Hematopoietic multipotent progenitor cell treated with erythropoietin and hydrocortisone succinate and interleukin-3 and kit ligand, for 4 days (in vitro differentiated cells): Measurements from ENCODE around the gene LINC01488.

Experiments
- DNase-seq: peaks from one replicate; pipeline ENCODE4 v3.0.0-alpha.2; 2015

Gene LINC01488

DNA sequence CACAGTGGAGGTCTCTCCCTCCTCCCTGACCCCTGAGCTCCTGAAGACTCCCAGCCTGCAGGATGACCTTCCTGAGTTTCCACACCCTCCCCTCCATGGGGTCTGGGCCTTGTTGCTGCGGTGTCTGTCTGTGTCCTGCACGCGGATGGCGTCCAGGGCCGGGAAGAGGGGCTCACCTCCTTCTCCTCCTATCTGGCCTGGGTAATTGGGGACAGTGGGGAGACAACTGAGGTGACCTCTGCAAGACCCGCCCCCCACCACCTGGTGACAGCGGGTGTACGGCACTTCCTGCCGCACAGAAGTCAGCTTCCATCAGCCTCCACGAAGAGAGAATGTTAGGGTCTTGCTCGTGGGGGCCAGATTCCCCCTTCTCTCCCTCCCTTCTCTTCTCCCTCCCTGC, 31.7 kb downstream of the LINC01488 start:
- DNase-seq: no peak

DNA sequence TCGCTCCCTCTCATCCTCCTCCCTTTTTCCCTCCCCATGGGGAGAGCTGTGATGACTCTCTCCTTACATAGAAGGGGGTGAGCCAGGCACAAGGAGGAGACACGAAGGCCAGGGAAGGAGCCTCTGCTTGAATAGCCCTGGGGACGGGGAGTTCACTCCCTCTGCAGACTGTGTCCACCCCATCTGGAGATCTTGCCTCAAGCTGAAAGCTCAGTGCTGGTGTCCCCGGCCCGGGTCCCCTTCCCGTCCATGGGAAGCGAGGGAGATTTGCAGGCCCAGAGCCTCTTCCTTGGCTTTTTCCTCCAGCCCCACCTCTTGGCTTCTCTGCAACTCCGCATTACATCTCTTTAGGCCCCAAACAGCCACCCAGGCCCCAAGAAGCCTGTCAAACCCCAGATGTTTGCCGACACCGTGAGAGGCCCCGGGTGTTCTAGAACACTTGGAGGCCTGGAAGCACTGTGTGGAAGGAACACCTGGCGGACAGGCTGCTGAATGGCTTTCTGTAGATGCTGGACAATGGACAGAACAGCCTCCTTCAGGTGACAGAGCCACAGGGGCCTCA, 32.3 kb downstream of the LINC01488 start:
- no peak for DNase-seq

DNA sequence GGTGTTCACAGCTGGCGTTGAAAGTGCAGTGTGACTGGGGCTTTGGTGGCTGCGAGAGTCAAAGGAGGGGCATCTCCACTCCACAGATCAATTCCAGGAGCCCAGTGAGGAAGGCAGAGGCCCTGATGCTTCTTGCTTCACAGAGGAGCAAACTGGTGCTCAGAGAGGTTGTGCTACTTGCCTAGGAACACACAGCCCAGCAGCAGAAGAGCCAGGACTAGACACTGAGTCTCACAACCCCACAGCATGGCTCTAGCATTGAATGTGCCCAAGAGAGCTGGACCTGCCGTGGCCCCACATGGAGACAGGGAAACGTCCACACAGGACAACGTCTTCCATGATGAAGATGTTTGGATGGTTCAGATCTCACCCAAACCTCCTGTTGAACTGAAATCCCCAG, 33.3 kb downstream of the LINC01488 start:
- no peak for DNase-seq

DNA sequence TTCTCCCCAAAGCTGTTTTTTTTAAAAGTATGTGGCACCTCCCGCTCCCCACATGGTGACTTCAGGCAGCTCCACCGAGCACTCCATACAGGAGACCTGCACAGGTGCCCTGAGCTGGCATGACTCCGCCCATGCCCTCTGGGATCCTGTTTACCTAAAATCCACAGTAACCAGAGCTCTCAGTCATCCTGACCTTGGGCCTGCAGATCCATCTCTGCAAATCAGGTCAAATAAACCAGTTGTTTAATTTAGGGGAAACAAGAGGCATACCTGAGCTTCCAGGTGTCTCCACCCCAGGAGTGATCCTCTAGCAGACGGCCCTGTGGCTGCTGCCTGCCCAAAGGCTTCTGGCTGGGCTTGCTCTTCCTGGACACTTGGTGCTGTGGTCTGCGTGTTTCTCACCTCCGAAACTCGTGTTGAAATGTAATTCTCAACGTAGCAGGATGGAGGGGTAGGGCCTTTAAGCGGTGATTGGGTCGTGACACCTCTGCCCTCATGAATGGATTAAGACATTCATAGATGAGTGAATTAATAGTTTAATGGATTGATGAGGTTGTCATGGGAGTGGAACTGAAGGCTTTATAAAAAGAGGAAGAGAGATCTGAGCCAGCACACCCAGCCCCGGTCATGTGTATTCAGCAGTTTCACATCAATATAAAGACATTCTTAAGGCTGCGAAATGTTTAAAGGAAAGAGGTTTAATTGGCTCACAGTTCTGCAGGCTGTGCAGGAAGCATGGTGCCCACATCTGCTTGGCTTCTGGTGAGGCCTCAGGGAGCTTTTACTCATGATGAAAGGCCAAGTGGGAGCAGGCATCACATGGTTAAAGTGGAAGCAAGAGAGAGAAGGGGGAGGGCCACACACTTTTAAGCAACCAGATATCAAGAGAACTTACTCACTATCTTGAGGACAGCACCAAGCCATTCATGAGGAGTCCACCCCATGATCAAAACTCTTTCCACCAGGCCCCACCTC, 34.1 kb downstream of the LINC01488 start:
- DNase-seq: peak; percentile 48

DNA sequence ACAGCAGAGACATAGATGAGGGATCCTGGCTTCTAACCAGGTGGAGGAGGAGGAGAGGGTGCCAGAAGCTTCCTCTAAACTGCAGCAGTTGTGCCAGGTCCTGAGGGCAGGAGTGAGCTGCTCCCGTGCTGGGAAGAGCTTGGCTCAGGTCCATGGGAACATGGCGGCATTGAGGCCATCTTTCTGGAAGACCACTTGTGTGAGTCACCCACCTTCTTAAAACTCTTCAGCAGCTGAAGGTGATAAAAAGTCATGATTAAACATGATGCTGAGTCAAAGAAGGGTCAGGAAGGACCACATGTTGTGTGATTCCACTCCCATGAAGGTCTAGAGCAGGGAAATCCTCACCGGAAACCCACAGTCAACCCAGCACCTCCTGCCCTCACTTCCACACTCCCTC, 35.1 kb downstream of the LINC01488 start:
- no peak for DNase-seq

DNA sequence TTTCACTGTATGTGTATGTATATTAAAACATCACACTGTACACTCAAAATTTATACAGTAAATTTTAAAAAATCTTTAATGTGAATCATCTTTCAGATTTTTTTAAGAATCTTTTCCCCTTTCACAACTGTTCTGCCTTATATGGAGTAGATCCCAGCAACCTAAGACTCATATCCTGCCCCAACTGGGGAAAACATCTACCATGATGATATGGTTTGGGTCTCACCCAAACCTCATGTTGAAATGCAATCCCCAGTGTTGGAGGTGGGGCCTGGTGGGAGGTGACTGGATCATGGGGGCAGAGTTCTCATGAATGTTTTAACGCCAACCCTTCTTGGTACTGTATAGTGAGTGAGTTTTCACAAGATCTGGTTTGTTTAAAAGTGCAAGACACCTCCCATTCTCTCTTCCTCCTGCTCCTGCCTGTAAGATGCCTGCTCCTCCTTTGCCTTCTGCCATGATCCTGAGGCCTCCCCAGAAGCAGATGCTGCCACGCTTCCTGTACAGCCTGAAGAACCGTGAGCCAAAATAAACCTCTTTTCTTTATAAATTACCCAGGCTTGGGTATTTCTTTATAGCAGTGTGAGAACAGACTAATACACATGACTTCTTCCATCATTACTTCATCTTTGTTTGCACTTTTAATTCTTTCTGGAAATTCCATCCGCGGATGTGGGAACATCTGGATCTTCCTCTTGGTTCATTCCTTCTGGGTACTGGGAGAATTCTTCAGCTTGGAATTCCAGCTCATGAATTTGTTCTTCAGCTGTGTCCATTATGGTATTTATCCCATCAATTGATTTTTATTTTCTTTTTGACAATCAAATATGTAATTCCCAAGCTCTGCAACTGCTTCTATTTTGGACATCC, 36.9 kb downstream of the LINC01488 start:
- no peak for DNase-seq

DNA sequence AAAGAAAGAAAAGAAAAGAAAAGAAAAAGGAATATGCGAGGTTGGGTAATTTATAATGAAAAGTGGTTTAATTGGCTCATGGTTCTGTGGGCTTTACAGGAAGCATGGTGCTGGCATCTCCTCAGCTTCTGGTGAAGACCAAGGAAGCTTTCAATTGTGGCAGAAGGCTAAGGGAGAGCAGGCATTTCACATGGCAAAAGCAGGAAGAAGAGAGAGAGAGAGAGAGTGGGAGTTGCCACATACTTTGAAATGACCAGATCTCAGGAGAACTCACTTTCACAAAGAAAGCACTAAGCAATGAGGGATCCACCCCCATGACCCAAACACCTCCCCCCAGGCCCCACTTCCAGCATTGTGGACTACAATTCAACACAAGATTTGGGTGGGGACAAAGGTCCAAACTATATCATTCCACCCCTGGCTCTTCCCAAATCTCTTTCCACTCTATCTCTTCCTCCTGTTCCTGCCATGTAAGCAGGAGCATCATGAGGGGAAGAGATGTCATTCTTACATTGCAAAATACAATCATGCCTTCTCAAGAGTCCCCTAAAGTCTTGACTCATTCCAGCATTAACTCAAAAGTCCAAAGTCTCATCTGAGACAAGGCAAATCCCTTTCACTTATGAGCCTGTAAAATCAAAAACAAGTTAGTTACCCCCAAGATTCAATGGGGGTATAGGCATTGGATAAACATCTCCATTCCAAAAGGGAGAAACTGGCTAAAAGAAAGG, 38.9 kb downstream of the LINC01488 start:
- DNase-seq: no peak

DNA sequence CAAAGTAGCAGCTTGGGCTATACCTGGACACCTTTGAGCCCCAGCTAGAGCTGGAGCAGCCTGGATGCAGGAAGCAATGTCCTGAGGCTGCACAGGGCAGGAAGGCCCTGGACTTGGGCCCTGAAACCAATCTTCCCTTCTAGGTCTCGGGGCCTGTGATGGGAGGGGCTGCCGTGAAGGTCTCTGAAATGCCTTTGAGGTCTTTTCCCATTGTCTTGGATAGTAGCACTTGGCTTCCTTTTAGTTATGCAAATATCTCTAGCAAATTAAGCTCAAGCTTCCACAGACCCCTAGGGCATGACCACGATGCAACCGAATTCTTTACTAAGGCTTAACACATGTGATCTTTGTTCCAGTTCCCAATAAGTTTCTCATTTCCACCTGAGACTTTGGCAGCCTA, 40.0 kb downstream of the LINC01488 start:
- no peak for DNase-seq

DNA sequence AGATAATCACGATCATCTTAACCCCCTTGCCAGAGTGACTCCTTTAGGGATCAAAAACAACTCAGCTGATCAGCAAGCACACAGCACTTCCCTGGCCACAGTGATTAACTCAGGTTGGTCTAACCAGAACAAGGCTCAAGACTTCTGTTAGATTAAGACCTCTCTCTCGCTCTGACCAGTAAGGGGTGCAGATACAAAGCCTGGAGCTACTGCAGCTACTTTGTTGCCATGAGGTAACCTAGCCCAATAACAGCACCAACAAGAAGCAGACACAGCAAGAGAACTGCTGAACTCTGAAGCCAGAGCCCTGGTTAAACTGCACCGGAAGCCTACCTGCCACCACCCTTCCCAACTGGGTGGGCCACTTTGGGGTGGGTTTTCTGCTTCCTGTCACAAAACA, 42.0 kb downstream of the LINC01488 start:
- no peak for DNase-seq

DNA sequence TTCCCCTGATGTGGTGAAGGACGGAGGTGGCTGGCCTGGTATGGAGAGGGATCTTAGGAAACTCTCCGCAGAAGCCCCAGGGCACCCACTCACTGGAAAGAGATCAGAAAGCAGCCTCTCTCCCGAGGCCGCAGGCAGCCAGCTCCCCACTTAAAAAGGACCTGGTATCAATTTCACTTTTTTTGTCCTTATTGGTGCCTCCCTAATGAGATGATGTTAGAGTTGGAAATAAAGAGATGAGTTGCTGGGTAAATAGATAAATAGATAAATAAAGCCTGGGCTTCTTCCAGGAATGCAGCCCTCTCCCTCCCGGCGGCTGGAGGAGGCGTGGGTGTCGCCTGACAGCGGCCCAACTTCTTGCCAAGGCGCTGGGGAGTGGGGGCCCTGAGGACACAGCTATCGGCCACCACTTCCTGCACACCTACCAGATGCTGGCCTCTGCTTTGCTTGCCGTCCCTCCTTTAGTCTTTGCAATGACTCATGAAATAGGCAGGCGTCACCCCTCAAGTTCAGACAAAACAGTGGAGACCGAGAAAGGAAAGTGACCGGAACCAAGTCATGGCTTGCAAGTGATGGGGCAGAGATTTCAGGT, 42.9 kb downstream of the LINC01488 start:
- DNase-seq: no peak

DNA sequence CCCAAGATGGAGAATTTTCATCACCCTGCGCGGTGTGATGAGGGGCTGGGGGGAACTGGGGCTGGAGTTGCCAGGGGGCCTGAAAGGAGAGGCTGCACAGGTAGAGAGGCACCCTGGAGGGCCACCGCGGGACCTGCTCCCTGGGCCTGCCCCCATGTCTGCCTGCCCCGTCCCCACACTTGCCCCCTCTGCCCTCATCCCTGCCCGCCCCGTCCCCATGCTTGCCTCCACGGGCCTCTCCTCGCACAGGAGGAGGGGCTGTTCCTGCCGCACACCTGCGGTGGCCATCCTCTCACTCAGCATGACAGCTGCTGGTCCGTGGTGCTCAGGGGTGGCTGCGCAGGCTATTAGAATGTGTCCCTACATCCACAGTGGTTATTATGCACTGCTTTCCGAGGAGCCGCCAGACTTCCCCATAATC, 43.5 kb downstream of the LINC01488 start:
- DNase-seq: no peak

DNA sequence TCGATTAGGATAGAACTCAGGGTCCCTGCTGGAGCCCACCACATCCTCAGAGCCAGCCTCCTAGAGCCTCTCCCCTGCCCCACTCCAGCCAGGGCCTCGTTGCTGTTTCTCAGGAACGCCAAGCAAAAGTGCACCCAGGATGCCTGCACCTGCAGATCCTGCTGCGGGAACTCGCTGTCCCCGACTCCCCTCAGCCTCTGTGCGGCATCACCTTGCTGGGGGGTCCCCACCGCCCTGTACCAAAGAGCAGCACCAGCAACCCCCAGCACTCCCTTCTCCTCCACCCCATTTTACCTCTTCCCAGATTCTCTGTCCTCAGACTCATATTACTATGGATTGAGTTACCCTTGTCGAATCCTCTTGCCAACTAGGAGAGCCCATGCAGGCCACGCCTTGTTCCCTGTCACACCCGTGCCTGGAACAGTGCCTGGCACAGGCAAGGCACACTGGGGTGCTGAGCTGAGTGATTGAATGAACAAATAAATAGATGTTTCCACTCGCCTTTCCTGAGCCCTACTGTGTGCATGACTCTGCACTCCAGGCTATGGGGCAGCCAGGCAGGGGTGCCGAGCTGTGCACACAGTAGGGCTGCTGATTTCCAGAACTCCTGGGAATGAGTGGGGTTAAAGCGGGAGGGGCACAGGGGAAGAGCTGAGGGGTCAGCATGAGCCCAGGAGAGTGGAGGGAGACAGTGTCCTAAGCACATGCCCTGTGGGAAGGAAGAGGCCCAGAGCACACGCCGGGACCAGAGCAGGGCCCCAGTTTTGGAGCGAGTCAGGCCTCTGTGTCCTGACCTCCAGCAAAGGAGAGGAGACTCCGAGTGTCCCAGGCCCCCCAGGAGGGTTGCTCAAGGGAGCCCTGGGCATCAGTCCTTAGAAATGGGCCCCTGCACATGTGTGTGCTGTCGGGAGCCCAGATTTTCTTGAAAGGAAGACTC, 44.3 kb downstream of the LINC01488 start:
- DNase-seq: no peak

DNA sequence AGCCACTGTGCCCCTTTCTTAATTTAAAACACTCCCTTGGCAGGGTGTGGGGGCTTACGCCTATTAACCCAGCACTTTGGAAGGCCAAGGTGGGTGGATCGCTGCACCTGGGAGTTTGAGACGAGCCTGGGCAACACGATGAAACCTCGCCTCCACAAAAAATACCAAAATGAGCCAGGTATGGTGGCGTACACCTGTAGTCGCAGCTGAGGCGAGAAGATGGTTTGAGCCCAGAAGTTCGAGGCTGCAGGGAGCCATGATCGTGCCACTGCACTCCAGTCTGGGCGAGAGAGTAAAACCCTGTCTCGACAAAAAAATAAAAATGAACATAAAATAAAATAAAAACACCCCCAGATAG, 45.0 kb downstream of the LINC01488 start:
- no peak for DNase-seq

DNA sequence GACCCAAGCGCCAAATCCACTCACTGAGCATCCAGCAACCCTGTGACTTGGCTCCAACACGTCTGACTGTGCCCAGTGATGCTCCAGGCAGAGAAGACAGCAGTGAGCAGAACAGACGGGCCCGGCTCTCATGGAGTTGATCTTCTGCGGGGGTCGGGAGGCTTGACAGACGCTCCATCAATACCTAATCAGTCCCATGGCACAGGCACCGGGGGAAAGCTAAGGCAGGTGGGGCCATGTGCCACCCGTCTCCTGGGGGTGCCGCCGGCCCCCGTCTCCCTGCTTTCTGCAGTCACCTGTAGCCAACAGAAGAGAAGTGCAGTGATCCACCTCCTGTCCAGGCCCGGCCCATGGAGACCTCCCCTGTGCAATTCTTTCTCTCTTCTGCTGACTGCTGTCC, 47.5 kb downstream of the LINC01488 start:
- no peak for DNase-seq

DNA sequence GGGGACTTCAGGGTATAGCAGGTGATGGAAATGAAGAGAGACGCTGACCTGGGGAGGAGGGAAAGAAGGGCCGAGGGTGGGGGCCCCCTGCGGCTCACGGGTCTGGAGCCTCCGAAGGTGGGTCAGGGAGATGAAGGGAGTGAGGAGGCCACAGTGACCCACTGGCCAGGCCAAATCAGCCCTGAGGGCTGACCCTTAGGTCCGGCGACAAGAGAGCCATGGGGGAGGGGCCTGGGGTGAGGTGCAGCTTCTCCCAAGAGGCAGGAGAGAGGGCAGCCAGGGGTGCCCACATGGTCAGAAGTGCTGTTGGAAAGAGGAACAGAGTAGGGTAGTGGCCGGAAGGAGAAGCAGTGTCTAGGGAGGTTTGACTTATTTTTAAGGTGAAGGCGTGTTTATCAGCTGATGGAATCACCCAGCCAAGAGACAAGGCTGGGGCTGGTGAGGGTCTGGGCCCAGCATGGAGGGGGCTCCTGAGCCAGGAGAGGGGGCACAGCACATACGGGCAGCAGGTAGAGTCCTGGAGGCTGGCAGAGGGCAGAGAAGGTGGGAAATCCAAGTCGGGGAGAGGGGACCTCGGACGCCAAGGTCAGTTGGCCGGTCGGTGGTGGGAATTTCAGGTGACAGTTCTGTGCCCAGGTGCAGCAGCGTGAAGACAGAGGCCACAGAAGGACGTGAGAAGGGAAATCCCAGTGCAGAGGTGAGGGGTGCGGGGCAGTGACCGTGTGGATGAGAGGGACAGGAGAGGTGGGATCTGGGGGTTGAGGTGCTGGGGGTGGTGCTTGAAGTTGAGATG, 49.0 kb downstream of the LINC01488 start:
- DNase-seq: peak; percentile 67

DNA sequence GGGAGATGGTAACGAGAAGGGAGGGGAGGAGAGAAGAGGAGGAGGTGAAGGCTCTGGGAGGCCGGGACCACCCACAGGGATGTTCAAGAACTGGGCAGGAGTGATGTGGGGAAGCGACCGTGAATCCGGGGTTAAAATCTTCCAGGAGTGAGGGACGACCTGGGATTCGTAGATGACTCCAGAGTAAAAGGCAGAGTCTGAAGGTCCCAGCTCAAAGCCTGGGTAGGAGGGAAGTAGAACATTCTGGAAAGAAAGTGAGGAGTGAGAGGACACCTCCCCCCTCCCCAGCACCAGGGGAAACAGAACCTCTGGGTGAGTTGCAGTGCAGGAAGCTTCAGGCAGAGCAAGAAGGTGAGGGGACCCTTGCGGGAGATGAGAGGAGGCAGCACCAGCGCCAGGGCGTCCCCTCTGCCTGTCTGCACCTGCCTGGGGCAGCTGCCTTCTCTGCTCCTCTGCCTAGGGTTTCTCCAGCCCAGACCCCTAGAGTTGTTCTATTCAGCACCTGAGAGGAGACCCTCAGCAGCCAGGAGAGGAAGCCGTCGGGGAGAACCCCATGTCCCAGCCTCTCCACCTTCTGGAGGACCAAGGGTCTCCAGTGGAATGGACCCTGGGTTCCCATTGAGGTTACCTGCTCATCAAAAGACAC, 49.7 kb downstream of the LINC01488 start:
- DNase-seq: no peak

DNA sequence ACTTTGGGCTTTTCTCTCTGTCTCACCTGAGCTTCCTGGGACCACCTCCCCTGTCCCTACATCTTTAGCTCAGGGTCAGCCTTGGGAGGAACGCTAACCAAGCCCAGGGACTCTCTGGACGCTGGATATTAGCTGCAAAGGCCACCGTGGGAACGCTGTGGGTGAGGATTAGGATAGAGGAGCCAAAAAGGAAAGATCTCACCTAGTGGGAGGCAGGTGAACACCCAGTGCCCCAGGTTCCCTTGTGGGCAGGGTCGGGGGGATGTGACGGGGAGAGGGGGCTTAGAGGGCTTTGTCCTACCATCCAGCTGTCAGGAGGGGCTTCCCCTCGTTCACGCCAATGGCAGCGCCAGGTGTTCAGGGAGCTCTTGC, 50.2 kb downstream of the LINC01488 start:
- DNase-seq: no peak

DNA sequence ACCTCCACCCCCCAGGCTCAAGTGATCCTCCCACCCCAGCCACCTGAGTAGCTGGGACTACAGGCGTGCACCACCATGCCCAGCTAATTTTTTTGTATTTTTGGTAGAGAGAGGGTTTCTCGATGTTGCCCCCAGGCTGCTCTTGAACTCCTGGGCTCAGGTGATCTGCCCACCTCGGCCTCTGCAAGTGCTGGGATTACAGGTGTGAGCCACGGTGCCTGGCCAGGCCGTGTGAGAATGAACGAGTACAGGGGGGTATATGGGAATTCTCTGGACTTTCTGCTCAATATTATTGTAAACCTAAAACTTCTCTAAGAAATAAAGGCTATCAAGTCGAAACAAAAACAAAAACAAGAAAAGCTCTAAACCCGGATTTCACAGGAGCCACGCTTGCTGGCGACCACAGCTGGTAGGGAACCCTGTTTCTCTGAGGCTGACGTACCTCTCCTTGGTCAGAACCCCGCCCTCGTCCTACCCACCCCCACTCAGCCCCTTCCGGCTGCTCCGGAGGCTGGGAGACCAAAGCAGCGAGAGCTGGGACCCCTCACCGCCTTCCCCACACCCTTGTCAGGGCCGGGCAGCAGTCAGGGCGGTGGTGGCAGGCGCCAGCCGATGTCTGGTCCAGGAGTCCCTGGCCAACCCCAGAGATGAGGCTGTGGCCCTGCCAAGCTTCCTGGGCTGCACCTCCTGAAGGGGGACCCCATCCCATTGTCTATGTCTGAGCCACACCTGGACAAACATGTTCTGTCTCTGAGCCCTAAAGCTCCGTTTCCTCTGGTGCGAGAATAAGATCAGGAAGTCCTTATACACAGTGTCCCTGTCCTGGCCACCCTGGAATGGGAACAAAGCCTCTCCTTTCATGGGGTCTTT, 52.1 kb downstream of the LINC01488 start:
- no peak for DNase-seq

DNA sequence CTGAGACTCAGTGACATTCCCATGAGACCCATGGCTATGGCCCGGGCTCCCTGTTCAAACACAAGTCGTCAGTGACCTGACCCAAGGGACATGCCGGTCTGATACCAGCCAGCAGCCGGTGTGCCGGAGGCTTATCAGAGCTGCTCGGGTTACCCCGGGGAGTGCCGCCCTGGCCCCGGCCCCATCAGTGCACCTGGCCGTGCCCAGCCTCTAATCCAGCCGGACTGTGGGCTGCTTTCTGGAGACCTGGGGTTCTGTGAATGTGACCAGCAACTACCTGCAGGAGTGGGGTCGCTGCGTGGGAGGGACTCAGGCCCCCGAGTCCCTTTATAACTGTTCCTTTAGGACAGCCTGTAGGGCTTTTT, 52.7 kb downstream of the LINC01488 start:
- DNase-seq: no peak
